Keratinocyte (primary cell): ENCODE measurements around the gene FNDC3A. TPM values are rescaled to one million over a fixed set of nuclear protein-coding genes. Genes with fewer than 3 reads are reported as not detected.

Source experiments
- DNase-seq: peaks from one replicate; pipeline ENCODE4 v3.0.0-alpha.2; 2011; ENCODE audit warnings: low read depth, missing footprints, low spot score
- FAIRE-seq: peaks from 2 replicates; lab custom pipeline; 2011; peaks lifted over from hg19 to GRCh38; lab: Jason Lieb, UNC
- H2AFZ ChIP-seq: 2 replicates; pipeline ENCODE4 v1.6.0; 2012; ENCODE audit warnings: low read length, control low read depth, inconsistent platforms; ENCODE audit not compliant: control insufficient read depth
- H3K27ac ChIP-seq: 2 replicates; pipeline ENCODE4 v1.5.1; 2011; ENCODE audit warnings: low read length; ENCODE audit not compliant: control insufficient read depth, insufficient read depth
- H3K27me3 ChIP-seq: 3 replicates; pipeline ENCODE4 v1.6.0; 2011; ENCODE audit warnings: low read length; ENCODE audit not compliant: control insufficient read depth, insufficient read depth; ENCODE audit errors: extremely low read depth
- H3K36me3 ChIP-seq, 2 experiments: 2 replicates in 1 of 2; 3 replicates in 1 of 2; pipeline ENCODE4 v1.5.1; 2011; ENCODE audit warnings: low read length in 2 of 2, mild to moderate bottlenecking in 1 of 2; ENCODE audit not compliant: control insufficient read depth in 2 of 2, insufficient read depth in 2 of 2; ENCODE audit errors: extremely low read depth in 1 of 2
- H3K4me1 ChIP-seq: 3 replicates; pipeline ENCODE4 v1.5.1; 2011; ENCODE audit warnings: low read length; ENCODE audit not compliant: control insufficient read depth, insufficient read depth; ENCODE audit errors: extremely low read depth
- H3K4me2 ChIP-seq: 3 replicates; pipeline ENCODE4 v1.6.0; 2011; ENCODE audit warnings: low read depth, low read length; ENCODE audit not compliant: control insufficient read depth, insufficient read depth; ENCODE audit errors: extremely low read depth
- H3K4me3 ChIP-seq, 3 experiments: fragments of 200-600 bp in 1 of 3; sonication (generic) in 1 of 3; 2 replicates in 2 of 3; 3 replicates in 1 of 3; pipeline ENCODE4 v1.5.1; 2011 to 2016; ENCODE audit warnings: low read length in 3 of 3, mild to moderate bottlenecking in 3 of 3, control low read depth in 2 of 3, inconsistent platforms in 1 of 3, low read depth in 1 of 3, mixed read lengths in 1 of 3, mixed run types in 1 of 3, moderate library complexity in 1 of 3; ENCODE audit not compliant: control insufficient read depth in 2 of 3, insufficient read depth in 2 of 3; ENCODE audit errors: extremely low read depth in 1 of 3
- H3K79me2 ChIP-seq: 2 replicates; pipeline ENCODE4 v1.6.0; 2012; ENCODE audit warnings: low read length; ENCODE audit not compliant: control insufficient read depth, insufficient read depth
- H3K9ac ChIP-seq: 3 replicates; pipeline ENCODE4 v1.6.0; 2011; ENCODE audit warnings: low read length; ENCODE audit not compliant: control insufficient read depth, insufficient read depth; ENCODE audit errors: extremely low read depth
- H3K9me1 ChIP-seq: 3 replicates; pipeline ENCODE4 v1.6.0; 2011; ENCODE audit warnings: low read length; ENCODE audit not compliant: control insufficient read depth, insufficient read depth; ENCODE audit errors: extremely low read depth
- H3K9me3 ChIP-seq: 2 replicates; pipeline ENCODE4 v1.5.1; 2012; ENCODE audit warnings: low read depth, low read length; ENCODE audit not compliant: control insufficient read depth
- H4K20me1 ChIP-seq: 3 replicates; pipeline ENCODE4 v1.6.0; 2011; ENCODE audit warnings: low read length; ENCODE audit not compliant: control insufficient read depth, insufficient read depth; ENCODE audit errors: extremely low read depth
- CTCF ChIP-seq, 3 experiments: IDR thresholded peaks in 1 of 3; conservative IDR thresholded peaks in 1 of 3; optimal IDR thresholded peaks in 1 of 3; 2 replicates in 2 of 3; 3 replicates in 1 of 3; pipeline versions ENCODE3 to v1.5.1; 2011; ENCODE audit warnings: low read length in 3 of 3, mild to moderate bottlenecking in 3 of 3, moderate library complexity in 2 of 3, control low read depth in 1 of 3, inconsistent platforms in 1 of 3; ENCODE audit not compliant: insufficient read depth in 2 of 3; ENCODE audit errors: extremely low read depth in 1 of 3
- EZH2 ChIP-seq: IDR thresholded peaks from one replicate; pipeline ENCODE4 v1.6.1; 2012; ENCODE audit warnings: inconsistent platforms, mild to moderate bottlenecking, low read length, moderate library complexity
- dilution Hi-C: fragments of 300-500 bp; cut with MboI; formaldehyde crosslinking; loops from one replicate; pipeline ENCODE4 v1.7.0; 2020; ENCODE audit warnings: low sequenced_read_pairs; ENCODE audit not compliant: extremely low pct_ligation_motif_present
- polyA plus RNA-seq, 5 experiments: library from polyadenylated mRNA; depleted of rRNA in 3 of 5; stranded (reverse) in 3 of 5; stranded (forward) in 1 of 5; unstranded in 1 of 5; fragments of >200 nt; gene quantifications; 1 replicate in 1 of 5; 2 replicates in 3 of 5; 3 replicates in 1 of 5; pipeline versions ENCODE4 v1.2.1 to v1.2.3, GENCODE V29; 2011 to 2012; ENCODE audit warnings: missing spikeins in 2 of 5, low read depth in 1 of 5, low replicate concordance in 1 of 5

The FNDC3A gene
- polyA plus RNA-seq, 1 donor (not counting 4 experiments of a cell fraction or from before 2014, with no cell fraction given) = 28.4 TPM

GRCh38 chr13:49210669-49211068 lies 235.0 kb downstream of the FNDC3A start:
- FAIRE-seq (no peak), DNase-seq (no peak)
- H3K79me2 ChIP-seq = no peaks in the 10 kb centered on the region
- no peak overlapping the region for H3K9ac ChIP-seq
- H3K4me2 ChIP-seq = no peak overlapping the region
- dilution Hi-C loops = no loop called here
- TF ChIP-seq CTCF (optimal IDR thresholded peaks at IDR 0.05 in 1 of 3, IDR thresholded peaks at IDR 0.05 in 1 of 3, conservative IDR thresholded peaks at IDR 0.05 in 1 of 3; ENCODE audit: extremely low read depth in 1 of 3, insufficient read depth in 2 of 3, low read length in 3 of 3) (no peak), EZH2 (no peak)
- H4K20me1 ChIP-seq = no peaks in the 10 kb centered on the region
- no peak overlapping the region for H2AFZ ChIP-seq
- no peaks in the 10 kb centered on the region for H3K27me3 ChIP-seq
- H3K36me3 ChIP-seq = peaks cover 4 to 11% of the 10 kb centered on the region in 2 experiments
- no peak overlapping the region for H3K27ac ChIP-seq
- no peak overlapping the region for H3K4me3 ChIP-seq
- H3K9me1 ChIP-seq = no peaks in the 10 kb centered on the region
- no peaks in the 10 kb centered on the region for H3K9me3 ChIP-seq
- no peaks in the 10 kb centered on the region for H3K4me1 ChIP-seq

GRCh38 chr13:49213539-49213938 lies 237.8 kb downstream of the FNDC3A start:
- Histone ChIP-seq H3K9me3 (no peaks in the 10 kb centered on the region), H3K4me2 (no peak overlapping the region), H3K27me3 (peaks cover 15% of the 10 kb centered on the region), H3K36me3 (peaks cover 0 to 1% of the 10 kb centered on the region in 2 experiments), H3K9me1 (no peaks in the 10 kb centered on the region), H3K4me3 (no peak overlapping the region), H3K4me1 (no peaks in the 10 kb centered on the region), H2AFZ (no peak overlapping the region), H4K20me1 (no peaks in the 10 kb centered on the region), H3K79me2 (no peaks in the 10 kb centered on the region), H3K27ac (no peak overlapping the region), H3K9ac (no peak overlapping the region)
- no peak for DNase-seq
- dilution Hi-C loops = no loop called here
- TF ChIP-seq CTCF (optimal IDR thresholded peaks at IDR 0.05 in 1 of 3, IDR thresholded peaks at IDR 0.05 in 1 of 3, conservative IDR thresholded peaks at IDR 0.05 in 1 of 3; ENCODE audit: extremely low read depth in 1 of 3, insufficient read depth in 2 of 3, low read length in 3 of 3) (no peak), EZH2 (no peak)
- FAIRE-seq = no peak
